ENCODE results near the gene PSMD14.
"Not testable (repeated sequence)": the region's sequence is repeated elsewhere in the genome, so short reads cannot be mapped to it uniquely, and the experiment has no call there.

PSMD14 gene

DNA sequence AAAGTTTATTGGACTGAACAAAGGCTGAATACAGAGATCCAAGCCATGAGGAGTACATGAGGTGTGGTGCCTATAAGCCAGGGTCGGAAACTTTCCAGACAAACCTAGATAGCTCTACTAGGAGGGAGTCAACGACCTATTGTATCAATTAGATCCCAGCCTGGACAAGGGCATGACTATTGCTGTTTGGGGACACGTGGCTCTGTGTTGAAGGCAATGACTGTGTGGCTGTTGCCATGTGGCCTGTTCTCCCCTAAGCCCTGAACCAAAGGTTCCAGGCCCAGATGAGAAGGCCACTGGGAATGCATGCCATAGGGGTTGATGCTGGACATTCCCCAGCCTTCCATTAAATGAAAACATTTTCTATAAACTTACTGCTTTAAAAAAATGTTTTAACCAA lies 31.3 kb downstream of the PSMD14 start:
- not testable (repeated sequence) for DNase-seq

DNA sequence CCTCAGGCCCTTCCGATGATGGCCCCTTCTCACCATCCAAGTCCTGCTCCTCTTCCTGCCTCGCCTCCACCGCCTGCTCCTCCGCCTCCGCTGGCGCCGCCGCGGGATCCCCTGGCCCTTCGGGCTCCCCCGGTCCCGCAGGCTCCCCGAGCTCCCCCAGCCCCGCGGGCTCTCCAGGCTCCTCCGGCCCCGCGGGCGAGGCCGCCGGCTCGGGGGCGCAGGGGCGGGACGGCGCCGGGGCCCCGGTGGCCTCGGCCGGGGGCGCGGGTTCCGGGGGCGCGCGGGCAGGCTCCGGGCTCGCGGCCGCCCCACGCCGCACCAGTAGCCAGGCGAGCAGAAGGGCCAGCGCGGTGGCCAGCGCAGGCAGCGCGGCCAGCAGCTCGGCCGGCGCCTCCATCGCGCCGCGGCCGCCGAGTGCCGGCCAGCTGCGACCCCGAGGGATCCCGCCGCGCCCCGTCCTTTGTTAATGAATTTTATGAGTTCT lies 32.7 kb downstream of the PSMD14 start:
- not testable (repeated sequence) for DNase-seq

DNA sequence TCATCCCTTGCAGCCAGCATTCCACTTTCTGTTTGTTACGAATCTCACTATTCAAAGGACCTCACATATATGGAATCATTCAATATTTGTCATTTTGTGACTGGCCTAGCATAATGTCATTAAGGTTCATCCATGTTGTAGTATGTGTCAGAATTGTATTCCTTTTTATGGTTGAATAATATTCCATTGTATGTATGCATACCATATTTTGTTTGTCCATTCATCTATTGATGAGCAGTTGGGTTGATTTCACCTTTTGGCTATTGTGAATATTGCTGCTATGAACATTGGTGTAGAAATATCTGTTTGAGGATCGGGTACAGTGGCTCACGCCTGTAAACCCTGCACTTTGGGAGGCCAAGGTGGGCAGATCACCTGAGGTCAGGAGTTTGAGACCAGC lies 35.0 kb downstream of the PSMD14 start:
- DNase-seq, result no peak

DNA sequence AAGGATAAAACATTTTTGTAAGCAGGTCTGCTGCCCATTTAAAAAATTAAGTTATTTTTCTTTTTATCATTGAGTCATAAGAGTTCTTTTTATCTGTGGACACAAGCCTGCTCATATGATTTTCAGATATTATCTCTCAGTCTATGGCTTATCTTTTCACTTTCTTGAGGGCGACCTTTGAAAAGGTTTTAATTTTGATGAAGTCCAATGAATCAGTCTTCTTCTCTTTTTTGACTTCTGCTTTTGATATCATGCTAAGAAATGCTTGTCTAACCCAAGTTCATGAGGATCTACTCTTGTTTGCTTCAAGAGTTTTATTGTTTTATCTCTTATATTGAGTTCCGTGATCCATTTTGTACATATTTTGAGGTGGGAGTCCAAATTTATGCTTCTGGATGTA lies 36.5 kb downstream of the PSMD14 start:
- DNase-seq, result no peak

DNA sequence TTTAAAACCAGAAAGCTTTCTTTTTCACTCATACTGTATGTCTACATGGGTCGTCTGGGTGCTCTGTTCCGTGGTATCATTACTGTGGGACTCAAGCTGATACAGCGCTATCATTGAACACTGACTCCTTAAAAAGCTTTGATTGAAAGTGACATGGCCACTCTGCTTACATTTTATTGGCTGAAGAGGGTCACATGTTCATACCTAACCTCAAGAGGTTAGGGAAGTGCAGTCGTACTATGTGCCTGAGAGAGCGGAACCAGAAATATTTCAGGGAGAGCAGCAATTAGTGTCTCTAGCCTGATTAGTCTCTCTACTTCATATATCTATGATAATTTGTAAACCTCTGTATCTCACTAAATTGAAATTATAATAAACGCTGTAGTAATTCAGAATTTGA lies 43.5 kb downstream of the PSMD14 start:
- DNase-seq, result no peak

DNA sequence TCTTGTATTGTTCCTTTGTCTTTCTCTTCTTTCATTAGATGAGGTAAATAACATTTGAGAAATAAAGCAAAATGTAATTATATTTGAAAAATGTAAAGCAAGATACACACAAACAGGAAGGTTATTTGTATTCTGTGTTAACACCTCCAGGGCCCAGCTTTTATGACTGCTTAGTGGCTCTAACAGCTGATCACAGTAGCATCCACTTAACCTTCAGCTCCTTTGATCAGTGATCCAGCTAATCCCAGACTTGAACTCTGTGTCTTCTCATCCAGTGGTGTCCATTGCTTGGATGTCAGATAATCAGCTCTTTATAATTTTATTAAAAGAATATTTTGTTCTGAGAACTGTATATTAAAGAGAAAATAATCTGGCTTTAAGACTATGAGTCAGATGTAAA lies 44.5 kb downstream of the PSMD14 start:
- no peak for DNase-seq

DNA sequence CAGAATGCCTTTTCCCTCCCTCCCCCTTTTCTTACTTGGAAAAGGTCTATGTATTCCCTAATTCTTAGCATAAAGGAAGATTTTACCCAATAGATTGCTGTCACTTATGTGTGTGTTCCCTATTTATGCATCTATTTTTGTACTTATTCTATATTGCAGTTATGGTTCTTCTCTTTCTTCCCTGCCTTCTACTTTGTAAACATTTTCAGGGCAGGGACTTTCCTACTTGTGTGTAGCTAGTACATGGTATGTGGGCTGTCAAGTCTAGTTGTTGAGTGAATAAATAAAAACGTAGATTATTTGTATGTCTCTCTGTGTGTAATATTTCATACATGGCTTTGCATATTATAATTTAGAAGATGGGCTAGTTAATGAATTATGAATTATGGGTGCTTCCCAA lies 45.3 kb downstream of the PSMD14 start:
- no peak for DNase-seq

DNA sequence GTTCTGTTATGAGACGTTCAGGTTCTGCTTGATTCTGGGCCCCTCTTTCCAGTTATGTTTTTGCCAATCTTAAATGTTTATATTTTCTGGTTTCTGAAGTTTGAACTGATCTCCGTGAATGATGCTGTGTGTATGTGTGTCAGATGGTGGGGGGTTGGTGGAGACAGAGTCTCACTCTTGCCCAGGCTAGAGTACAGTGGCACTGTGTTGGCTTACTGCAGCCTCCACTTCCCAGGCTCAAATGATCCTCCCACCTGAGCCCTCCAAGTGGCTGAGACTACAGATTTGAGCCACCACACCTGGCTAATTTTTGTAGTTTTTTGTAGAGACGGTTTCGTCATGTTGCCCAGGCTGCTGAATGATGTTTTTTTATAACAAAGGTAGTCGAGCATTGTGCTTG lies 45.9 kb downstream of the PSMD14 start:
- DNase-seq, result no peak

DNA sequence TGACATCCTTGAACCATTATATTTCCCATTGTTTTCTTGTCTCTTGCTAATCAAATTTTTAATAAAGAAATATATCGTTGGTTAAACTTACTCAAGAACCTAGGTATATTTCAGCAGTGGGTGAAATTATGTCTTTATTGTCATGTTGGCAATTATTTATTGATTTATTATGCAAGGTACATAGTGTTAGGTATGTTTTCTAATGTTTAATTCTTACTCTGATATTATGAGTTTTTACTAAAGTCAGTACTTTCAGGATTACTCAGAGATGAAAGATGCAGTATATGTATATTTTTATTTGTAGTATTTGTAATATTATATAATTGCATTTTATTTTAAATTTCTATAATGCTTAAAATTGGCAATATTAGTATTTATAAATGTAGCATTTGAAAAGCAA lies 46.9 kb downstream of the PSMD14 start:
- no peak for DNase-seq

DNA sequence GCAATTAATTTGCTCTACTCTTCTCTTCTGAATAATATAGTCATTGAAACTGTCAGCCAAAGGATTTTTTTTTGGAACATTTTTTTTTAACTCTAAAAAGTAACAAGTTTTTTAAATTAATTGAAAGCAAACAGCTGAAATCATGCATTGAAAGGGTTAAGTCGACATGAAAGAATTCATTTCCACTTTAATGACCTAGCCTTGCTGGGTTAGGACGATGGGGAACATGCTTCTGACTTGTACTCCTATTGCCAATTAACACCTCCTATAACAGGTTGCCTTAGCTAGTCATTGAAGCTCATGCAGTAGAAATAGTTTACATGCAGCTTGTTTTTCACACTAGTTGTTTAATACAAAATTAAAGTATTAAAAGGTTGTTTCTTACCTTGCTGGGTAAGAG lies 47.8 kb downstream of the PSMD14 start:
- DNase-seq, result no peak

DNA sequence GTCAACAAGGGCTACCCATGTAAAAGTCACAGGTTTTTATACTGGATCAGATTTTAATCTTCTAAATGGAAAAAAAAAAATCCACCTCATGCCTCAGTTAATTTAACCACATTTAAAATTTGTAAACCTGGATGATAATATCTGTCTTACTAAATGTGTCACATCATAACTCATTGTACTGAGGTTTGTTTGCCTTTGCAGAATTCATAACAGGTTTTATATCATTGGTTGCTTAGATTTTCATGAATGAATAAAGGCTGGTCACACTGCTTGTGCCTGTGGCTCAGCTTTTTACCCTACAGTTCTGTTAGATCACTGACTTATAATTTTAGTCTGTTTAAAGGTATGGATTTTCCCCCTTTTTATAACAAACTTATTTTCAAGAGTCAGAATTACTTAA lies 48.9 kb downstream of the PSMD14 start:
- no peak for DNase-seq

DNA sequence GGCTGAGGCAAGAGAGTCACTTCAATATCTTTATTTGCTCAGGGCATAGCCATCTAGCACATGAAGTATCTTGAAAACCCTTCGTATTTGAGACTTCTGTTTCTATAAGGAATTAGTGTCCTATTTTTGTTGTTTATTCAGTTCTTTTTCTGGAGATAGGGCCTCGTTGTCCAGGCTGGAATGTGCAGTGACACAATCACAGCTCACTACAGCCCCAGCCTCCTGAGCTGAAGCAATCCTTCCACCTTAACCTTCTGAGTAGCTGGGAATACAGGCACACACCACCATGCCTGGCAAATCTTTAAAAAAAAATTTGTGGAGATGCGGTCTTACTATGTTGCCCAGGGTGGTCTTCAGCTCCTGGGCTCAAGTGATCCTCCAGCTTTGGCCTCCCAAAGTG lies 50.6 kb downstream of the PSMD14 start:
- no peak for DNase-seq

DNA sequence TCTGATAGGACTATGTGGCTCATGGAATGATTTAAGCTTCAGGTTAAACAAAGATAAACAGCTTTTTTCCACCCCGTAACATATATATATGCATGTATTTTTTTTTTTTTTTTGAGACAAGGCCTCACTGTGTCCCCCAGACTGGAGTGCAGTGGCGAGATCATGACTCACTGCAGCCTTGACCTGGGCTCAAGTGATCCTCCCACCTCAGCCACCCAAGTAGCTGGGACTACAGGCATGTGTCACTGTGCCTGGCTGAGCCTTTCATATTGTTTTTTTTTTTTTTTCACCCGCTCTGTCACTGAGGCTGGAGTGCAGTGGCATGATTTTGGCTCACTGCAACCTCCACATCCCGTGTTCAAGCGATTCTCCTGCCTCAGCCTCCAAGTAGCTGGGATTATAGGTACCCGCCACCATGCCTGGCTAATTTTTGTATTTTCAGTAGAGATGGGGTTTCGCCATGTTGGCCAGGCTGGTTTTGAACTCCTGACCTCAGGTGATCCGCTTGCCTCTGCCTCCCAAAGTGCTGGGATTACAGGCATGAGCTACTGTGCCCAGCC lies 52.0 kb downstream of the PSMD14 start:
- DNase-seq, result not testable (repeated sequence)

DNA sequence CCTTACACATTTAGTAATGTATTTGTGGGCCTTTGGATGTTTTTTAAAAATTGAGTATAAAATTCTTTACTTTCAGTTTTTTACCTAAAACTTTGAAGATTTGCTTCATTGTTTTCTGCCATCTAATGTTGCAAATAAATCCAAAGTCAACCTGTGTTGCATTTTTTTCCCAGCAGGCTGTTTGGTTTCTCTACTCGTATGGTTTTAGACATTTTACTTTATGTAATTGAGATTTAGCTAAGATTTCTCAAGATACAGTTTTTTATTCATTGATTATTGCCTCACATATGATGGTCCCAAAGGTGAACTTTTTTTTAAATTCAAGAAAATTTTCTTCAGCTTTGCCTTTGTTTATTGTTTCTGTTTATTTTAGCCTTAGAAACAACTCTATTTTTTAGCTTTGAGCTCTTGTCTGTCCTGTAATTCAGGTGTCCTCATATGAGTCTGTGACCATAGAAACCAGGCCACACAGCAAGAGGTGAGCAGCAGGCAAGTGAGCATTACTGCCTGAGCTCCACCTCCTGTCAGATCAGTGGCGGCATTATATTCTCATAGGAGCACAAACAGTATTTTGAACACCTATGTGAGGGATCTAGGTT lies 54.4 kb downstream of the PSMD14 start:
- DNase-seq, result no peak

DNA sequence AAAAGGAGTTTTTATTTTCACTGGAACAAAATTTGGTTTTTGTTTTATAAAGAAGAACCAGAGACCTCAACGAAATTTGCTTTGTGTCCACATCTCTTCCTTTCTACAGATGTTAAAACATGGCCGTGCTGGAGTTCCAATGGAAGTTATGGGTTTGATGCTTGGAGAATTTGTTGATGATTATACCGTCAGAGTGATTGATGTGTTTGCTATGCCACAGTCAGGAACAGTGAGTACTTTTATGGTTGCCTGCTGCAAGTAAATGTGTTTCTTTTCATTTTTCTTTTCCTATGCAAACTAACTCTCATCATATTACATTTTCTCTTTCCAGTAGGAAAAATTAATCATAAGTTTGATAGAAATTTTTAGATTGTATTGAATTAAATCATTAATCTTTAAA lies 59.5 kb downstream of the PSMD14 start:
- DNase-seq, result no peak

DNA sequence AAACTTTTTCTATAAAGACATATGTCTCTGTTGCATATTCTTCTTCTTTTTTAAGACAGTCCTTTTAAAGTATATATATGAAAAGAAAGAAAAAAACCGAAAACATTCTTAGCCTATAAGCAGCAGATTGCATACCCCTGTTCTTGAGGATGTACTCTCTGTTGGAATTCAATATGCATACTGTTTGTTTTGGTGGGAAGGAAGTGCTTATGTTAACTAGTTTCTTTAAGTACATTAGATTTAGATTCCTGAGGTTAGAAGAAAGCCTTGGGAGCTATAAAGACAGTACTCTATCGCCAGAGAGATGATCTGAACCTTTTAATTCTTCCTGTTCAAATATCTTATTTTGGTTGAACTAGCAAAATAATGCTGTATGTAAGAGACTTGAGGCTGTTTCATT lies 61.1 kb downstream of the PSMD14 start:
- DNase-seq, result no peak

DNA sequence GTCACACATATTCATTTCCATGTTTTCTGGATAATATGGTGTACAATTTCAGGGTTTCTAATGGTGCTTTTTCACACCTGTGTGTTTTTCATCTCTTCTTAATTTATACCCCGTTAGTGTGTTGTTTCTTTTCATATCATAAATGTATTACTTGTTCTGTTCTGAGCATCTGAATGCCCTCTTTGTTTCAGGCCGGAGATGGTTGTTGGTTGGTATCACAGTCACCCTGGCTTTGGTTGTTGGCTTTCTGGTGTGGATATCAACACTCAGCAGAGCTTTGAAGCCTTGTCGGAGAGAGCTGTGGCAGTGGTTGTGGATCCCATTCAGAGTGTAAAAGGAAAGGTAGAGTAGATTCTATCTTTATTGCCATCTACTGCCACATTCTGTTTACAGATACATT lies 62.8 kb downstream of the PSMD14 start:
- DNase-seq, result no peak

DNA sequence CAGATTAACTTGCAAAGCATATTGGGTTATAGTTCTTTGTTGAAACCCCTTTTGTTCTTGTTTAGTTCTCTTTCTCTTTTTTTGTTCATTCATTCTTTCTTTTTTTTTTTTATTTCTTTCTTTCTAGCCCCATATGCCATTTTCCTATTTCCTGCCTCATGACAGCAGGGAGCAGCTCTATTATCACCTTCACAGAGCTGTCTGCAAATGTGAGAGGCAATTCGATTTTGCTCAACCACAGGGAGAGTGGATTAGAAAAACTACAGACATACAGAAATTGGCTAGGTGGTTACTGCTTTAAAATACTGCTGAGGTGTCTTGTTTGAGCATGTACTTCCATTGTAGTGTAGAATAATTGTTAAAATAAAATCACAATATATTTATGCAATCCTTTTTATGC lies 63.6 kb downstream of the PSMD14 start:
- DNase-seq, result no peak

DNA sequence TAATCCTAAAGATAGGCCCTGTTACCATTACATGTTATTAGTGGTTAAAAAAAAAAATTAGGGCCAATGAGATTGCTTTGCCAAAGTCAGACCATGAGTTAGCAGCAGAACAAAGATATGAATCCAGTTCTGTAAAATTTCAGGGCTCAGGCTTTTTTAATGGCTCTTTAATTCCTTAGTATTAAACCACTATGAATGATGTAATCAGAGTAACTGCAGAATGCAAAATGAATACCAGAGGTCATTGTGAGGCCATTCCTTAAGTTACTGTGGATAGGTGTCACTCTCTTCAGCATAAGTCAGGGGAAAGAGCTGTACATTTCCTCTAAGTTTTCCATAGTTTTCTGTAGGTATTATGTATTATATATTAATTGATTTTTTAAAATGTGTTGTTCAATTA lies 65.7 kb downstream of the PSMD14 start:
- no peak for DNase-seq

DNA sequence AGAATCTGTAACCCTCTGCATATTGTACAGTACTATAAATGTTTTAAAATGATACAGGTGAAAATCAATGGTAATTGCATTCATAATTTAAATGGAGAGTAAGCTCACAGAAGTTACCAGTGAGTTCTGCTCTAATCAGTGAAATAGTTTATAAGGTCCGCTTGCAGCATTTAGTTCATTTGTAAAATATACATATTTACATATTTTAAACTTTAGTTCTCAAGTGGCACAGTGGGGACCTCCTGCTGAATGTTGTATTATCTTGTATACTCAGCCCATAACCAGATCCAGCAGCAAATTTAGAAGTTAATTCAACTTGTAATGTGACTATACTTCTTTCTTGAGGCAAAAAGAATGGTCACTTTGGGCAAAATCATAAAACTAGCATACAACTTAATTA lies 66.2 kb downstream of the PSMD14 start:
- DNase-seq, result no peak

DNA sequence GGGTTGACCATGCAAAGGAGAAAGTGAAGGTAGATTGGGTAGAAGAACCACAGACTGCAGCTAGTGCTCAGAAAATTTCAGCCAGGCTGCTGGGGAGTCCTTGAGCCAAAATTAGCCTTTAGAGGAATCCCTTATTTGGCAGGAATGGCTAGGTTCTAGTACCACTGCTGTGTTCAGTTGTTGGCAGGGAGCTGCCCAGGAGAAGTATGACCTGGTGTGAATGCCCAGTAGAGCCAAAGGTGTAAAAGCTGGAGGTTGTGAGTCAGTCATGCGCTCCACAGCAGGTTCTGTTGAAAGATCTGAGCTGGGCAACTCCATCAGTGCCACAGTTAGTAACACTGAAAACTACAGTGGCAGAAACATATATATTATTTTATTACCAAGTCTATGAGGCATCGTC lies 71.5 kb downstream of the PSMD14 start:
- no peak for DNase-seq

DNA sequence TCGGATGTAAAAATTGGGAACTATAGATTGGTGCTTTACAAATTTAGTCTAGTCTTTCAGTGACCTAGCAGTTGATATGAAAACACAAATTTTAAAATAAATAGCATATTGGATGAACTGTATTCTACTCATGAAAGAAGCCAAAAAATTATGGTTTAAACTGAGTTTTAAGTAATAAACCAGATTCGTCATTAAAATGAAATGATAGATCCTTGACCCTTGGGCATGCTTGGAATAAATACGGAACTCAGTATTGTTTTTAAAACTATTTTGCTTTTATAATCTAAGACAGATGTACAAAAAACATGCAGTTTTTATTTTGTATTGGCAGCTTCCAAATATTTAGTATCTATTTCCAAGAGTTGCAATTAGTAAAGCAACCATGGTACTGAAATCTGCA lies 73.3 kb downstream of the PSMD14 start:
- DNase-seq, result no peak

DNA sequence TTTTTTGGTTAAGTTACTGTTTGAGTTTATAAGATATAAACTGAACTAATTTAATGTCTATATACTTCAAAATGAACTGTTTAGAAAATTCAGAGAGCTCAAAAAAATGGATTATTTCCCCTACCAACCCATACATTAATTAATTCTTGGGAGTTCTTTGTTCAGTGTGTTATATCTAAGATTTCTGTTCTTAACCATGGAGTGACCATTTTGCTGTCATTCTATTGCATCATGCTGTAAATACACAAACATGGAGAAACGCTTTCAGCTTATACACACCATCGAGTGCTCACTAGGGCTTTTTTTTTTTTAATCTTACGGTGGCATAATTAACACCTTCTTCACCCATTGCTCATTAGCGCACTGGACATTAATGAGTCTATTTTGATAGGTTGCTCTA lies 74.5 kb downstream of the PSMD14 start:
- DNase-seq, result no peak

DNA sequence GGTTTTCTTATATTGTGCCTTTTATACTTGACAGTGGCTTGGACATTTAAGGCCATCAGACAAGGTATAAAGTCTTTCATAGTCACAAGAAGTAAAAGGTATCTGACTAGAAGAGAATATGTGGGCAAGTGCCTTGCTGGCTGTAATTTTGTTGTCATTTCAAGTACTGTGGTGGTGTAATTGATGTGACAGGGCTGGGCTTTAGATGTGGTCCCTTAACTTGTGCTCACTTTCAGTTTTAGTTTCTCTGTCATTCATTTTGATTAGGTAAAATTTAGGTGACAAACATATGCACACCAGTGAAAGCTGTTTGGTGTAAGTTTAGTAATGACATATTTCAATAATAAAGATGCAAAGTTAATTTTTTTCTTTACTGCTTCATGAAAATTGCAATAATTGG lies 76.6 kb downstream of the PSMD14 start:
- no peak for DNase-seq

DNA sequence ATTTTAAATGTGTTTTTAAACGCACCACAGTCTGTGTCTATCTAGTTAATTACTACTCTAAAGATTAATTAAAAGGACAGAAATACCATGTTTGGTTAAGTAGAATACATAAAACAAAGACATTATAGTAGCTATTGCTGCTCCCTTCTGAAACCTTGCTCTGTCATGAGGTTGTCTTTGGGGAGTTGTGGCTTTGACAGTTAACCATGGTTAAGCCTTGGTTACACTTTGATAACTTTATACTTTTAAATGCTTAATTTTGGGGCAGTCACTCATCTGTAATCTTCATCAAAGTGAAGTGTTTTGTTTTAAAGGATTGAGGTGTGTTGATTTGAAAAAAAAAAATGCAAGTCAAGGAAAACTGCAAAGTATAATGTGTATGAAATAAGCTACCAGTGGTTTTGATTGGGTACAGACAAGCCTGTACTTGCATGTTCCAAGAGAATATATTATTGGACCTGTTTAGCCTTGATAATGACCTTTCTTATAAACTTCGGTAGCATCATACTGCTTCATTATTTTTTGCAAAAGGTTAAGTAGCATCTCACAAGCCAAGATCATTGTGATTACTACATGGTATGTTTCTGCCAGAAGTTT lies 78.1 kb downstream of the PSMD14 start:
- DNase-seq, result no peak
